ENCODE measurements around the gene TCP11L2.

TCP11L2 gene

GRCh38 chr12:106321139-106321850, 18.8 kb downstream of the TCP11L2 start:
- TF ChIP-seq CTCF (conservative IDR thresholded peaks at IDR 0.05), result no peak
- no peak overlapping the region for H3K27ac ChIP-seq

GRCh38 chr12:106323537-106323936, 21.0 kb downstream of the TCP11L2 start:
- no peak overlapping the region for H3K27ac ChIP-seq
- TF ChIP-seq CTCF (conservative IDR thresholded peaks at IDR 0.05), result no peak

GRCh38 chr12:106327309-106327869, 24.9 kb downstream of the TCP11L2 start:
- no peak for TF ChIP-seq CTCF (conservative IDR thresholded peaks at IDR 0.05)
- no peak overlapping the region for H3K27ac ChIP-seq

- TF ChIP-seq CTCF (conservative IDR thresholded peaks at IDR 0.05), result no peak
- no peak overlapping the region for H3K27ac ChIP-seq
These were observed 26.2 kb downstream of the TCP11L2 start for GRCh38 chr12:106328735-106329134.

- no peak overlapping the region for H3K27ac ChIP-seq
- TF ChIP-seq CTCF (conservative IDR thresholded peaks at IDR 0.05), result no peak
These were observed 26.9 kb downstream of the TCP11L2 start for GRCh38 chr12:106329231-106329982.

GRCh38 chr12:106331599-106331998, 29.1 kb downstream of the TCP11L2 start:
- no peak for TF ChIP-seq CTCF (conservative IDR thresholded peaks at IDR 0.05)
- H3K27ac ChIP-seq, result no peak overlapping the region

- H3K27ac ChIP-seq, result no peak overlapping the region
- TF ChIP-seq CTCF (conservative IDR thresholded peaks at IDR 0.05), result no peak
These were observed 30.0 kb downstream of the TCP11L2 start for GRCh38 chr12:106332536-106332935.
